Calu3 (cell line): ENCODE measurements around the gene TMEM221. TPM values are rescaled to one million over a fixed set of nuclear protein-coding genes. Genes with fewer than 3 reads are reported as not detected.

Experiments
- BruUV-seq: library from RNA; stranded (reverse); fragments of 400-500 nt; replicated peaks from 2 replicates; lab custom pipeline; 2021; lab: Mats Ljungman, UMichigan
- CTCF ChIA-PET: fragments of 300-600 bp; sonication (Branson Sonifier 250); formaldehyde crosslinking; loops from one replicate; lab custom pipeline; 2022; ENCODE audit warnings: antibody characterized with exemption; lab: Charles Lee
- DNase-seq: peaks from one replicate; pipeline ENCODE4 v3.0.0; 2022
- H3K27ac Mint-ChIP-seq: one replicate; pipeline ENCODE4 v1.8.0; 2022; ENCODE audit warnings: mixed read lengths; ENCODE audit not compliant: unreplicated experiment
- H3K27me3 Mint-ChIP-seq: one replicate; pipeline ENCODE4 v1.8.0; 2022; ENCODE audit warnings: mixed read lengths; ENCODE audit not compliant: unreplicated experiment
- H3K36me3 Mint-ChIP-seq: one replicate; pipeline ENCODE4 v1.8.0; 2022; ENCODE audit warnings: mild to moderate bottlenecking, moderate library complexity, mixed read lengths; ENCODE audit not compliant: insufficient read depth, unreplicated experiment
- H3K4me1 Mint-ChIP-seq: one replicate; pipeline ENCODE4 v1.8.0; 2022; ENCODE audit warnings: mild to moderate bottlenecking, low read depth, mixed read lengths; ENCODE audit not compliant: unreplicated experiment
- H3K4me3 Mint-ChIP-seq: one replicate; pipeline ENCODE4 v1.8.0; 2022; ENCODE audit warnings: mild to moderate bottlenecking, low read depth, moderate library complexity, mixed read lengths; ENCODE audit not compliant: unreplicated experiment
- H3K9me3 Mint-ChIP-seq: one replicate; pipeline ENCODE4 v1.8.0; 2022; ENCODE audit warnings: low read depth, mixed read lengths; ENCODE audit not compliant: unreplicated experiment
- CTCF ChIP-seq: fragments of 200-600 bp; IDR thresholded peaks from one replicate; pipeline ENCODE4 v1.8.0; 2022; ENCODE audit warnings: antibody characterized with exemption; ENCODE audit not compliant: unreplicated experiment
- intact Hi-C: fragments of 100-400 bp; cut with micrococcal nuclease; formaldehyde crosslinking; loops from one replicate; pipeline ENCODE4 v1.10.0; 2022; ENCODE audit not compliant: unreplicated experiment
- total RNA-seq: library from RNA; stranded (reverse); gene quantifications from 2 replicates; pipeline ENCODE4 v1.2.3, GENCODE V29; 2022

TMEM221 gene
- total RNA-seq, 1 experiment from 2014 or later = 0.59 TPM

GRCh38 chr19:17495639-17496296 lies 47.3 kb upstream of the TMEM221 start:
- no peak for DNase-seq
- BruUV-seq = no TSS peak
- H3K36me3 Mint-ChIP-seq = peaks cover 36% of the 10 kb centered on the region
- H3K4me1 Mint-ChIP-seq = peaks cover 9% of the 10 kb centered on the region
- no peak overlapping the region for H3K4me3 Mint-ChIP-seq
- intact Hi-C loops = no loop called here
- H3K27me3 Mint-ChIP-seq = no peaks in the 10 kb centered on the region
- TF ChIP-seq CTCF = no peak
- no peak overlapping the region for H3K27ac Mint-ChIP-seq
- no peaks in the 10 kb centered on the region for H3K9me3 Mint-ChIP-seq
- CTCF ChIA-PET = interaction anchor here (0.8 to 1.7 kb wide), 4 partner anchors 20 to 271 kb away, joined by 3 to 11 read pairs (median 5); no protein-coding TSS in a partner anchor

- CTCF ChIA-PET = no interaction called here
- no peaks in the 10 kb centered on the region for H3K27me3 Mint-ChIP-seq
- no TSS peak for BruUV-seq
- peaks cover 39% of the 10 kb centered on the region for H3K36me3 Mint-ChIP-seq
- intact Hi-C loops = no loop called here
- DNase-seq = no peak
- no peaks in the 10 kb centered on the region for H3K4me1 Mint-ChIP-seq
- H3K4me3 Mint-ChIP-seq = no peak overlapping the region
- H3K27ac Mint-ChIP-seq = no peak overlapping the region
- no peak for TF ChIP-seq CTCF
- H3K9me3 Mint-ChIP-seq = no peaks in the 10 kb centered on the region
Measured at GRCh38 chr19:17491287-17491686, 42.8 kb upstream of the TMEM221 start.

GRCh38 chr19:17490411-17490810 lies 41.9 kb upstream of the TMEM221 start:
- no peak for DNase-seq
- H3K4me1 Mint-ChIP-seq = no peaks in the 10 kb centered on the region

GRCh38 chr19:17489392-17490030 lies 41.0 kb upstream of the TMEM221 start:
- Mint-ChIP-seq H3K27ac (peak overlapping the region; percentile 44), H3K9me3 (no peaks in the 10 kb centered on the region), H3K4me1 (peaks cover 5% of the 10 kb centered on the region), H3K36me3 (peaks cover 39% of the 10 kb centered on the region), H3K27me3 (no peaks in the 10 kb centered on the region), H3K4me3 (no peak overlapping the region)
- no TSS peak for BruUV-seq
- TF ChIP-seq CTCF = no peak
- CTCF ChIA-PET = no interaction called here
- intact Hi-C loops = no loop called here
- no peak for DNase-seq

More at GRCh38 chr19:17490411-17490810, 41.9 kb upstream of the TMEM221 start:
- Mint-ChIP-seq H3K27ac (no peak overlapping the region), H3K27me3 (no peaks in the 10 kb centered on the region), H3K36me3 (peaks cover 31% of the 10 kb centered on the region), H3K9me3 (no peaks in the 10 kb centered on the region), H3K4me3 (no peak overlapping the region)
- no TSS peak for BruUV-seq
- no peak for TF ChIP-seq CTCF
- intact Hi-C loops = no loop called here
- CTCF ChIA-PET = no interaction called here
